NCI-H510A treated with DMSO at 0.1 percent for 48 hours (cell line): ENCODE results near the gene STT3B.
"Not testable (repeated sequence)": the region's sequence is repeated elsewhere in the genome, so short reads cannot be mapped to it uniquely, and the experiment has no call there.

Source experiments
- DNase-seq: peaks from one replicate; lab custom pipeline; 2025; lab: John Stamatoyannopoulos, UW

Gene STT3B

DNA sequence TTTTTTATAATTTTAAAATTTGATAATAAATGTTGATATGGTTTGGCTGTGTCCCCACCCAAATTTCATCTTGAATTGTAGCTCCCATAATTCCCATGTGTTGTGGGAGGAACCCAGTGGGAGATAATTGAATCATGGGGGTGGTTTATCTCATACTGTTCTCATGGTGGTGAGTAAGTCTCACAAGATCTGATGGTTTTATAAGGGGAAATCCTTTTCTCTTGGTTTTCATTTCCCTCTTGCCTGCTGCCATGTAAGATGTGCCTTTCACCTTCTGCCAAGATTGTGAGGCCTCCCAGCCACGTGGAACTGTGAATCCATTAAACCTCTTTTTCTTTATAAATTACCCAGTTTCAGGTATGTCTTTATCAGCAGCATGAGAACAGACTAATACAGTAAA lies 72.6 kb downstream of the STT3B start:
- not testable (repeated sequence) for DNase-seq

DNA sequence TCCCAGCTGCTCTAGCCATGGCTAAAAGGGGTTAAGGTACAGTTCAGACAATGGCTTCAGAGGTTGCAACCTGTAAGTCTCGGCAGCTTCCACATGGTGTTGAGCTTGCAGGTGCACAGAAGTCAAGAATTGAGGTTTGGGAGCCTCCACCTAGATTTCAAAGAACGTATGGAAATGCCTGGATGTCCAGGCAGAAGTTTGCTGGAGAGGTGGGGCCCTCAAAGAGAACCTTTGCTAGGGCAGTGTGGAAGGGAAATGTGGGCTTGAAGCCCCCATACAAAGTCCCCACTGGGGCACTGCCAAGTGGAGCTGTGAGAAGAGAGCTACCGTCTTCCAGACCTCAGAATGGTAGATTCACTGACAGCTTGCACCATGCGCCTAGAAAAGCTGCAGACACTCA lies 73.7 kb downstream of the STT3B start:
- DNase-seq = no peak

GRCh38 chr3:31610700-31611275 lies 78.1 kb downstream of the STT3B start:
- DNase-seq = peak; percentile 11

GRCh38 chr3:31613177-31613576 lies 80.5 kb downstream of the STT3B start:
- no peak for DNase-seq

- DNase-seq = no peak
Observed at GRCh38 chr3:31613654-31614053, 80.9 kb downstream of the STT3B start.

- peak; percentile 17 for DNase-seq
Observed at GRCh38 chr3:31614162-31614921, 81.6 kb downstream of the STT3B start.

DNA sequence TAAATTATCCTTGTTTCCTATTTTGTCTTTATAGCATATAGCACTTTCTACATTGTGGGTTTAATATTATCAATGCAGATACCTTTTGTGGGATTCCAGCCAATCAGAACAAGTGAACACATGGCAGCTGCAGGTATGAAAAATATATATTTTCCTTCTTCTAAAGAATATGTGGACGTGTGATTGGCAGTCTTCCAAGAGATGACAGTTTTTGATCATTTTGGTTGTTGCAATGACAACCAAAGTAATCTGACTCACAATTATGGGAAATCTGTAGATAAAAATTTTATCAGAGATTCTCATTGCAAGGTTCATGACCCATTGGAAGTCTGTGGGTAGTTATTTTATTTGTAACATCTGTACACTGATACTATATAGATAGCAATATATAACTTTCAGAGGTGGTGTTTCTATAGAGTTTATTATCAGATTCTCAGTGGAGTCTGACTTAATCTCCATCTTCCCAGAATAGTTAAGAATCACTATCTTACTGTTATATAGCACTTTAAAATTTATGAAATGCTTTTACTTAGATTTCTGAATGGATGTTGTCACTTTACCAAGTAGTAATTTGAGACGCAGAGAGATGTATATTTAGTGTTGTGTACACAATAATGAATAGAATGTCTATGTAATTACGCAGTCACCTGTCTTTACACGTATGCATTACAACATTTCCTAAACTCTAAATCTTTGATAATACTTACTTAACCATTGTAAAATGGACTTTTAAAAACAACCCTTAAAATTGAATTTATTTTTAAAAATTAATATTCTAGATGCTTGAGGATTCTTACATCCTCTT lies 82.5 kb downstream of the STT3B start:
- DNase-seq = peak; percentile 18

DNA sequence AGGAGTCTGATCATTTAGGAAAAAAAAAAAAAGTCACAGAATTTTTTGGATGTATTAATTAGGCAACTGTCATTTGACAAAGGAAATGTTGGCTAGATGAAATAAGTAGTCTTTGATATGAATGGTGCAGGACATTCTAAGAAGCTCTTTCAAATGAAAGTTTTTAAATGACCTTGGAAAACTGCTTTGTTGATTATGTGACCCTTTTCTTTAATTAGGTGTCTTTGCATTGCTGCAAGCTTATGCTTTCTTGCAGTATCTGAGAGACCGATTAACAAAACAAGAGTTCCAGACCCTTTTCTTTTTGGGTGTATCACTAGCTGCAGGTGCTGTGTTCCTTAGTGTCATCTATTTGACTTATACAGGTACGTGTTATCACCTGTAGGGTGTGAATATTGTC lies 84.0 kb downstream of the STT3B start:
- DNase-seq = no peak

- no peak for DNase-seq
Observed at GRCh38 chr3:31620656-31621055, 87.9 kb downstream of the STT3B start.

GRCh38 chr3:31621314-31621713 lies 88.6 kb downstream of the STT3B start:
- no peak for DNase-seq

DNA sequence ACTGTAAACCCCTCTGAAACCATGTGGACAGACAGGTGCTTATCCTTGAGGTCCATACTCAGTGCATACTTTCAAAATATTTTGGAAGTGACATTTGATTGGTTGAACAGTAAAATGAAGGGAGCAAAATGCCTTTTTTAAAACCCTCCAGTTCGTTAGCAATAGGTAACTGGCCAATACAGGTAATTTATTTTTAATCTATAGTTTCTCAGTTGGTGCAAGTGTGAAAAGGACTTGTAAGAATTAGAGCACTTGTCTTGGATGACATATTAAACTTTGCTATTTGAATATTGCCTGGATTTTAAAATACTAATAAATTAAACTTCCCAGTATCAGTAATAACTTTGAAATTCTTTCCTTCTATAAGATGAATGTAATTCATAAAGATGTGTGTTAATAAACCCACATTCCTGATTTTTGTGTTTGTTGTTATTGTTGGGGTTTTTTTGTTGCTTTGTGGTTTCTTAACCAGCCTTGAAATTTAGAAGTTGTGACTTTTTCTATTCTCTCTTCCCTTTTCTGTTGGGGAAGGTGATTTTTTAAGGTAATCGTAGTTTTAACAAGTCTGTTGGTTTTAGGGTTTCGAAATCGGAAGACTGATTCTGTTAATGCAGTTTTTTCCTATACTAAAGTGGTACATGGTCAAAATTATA lies 90.0 kb downstream of the STT3B start:
- no peak for DNase-seq

- DNase-seq = no peak
Observed at GRCh38 chr3:31624083-31624709, 91.5 kb downstream of the STT3B start.

GRCh38 chr3:31625358-31625757 lies 92.6 kb downstream of the STT3B start:
- DNase-seq = no peak

DNA sequence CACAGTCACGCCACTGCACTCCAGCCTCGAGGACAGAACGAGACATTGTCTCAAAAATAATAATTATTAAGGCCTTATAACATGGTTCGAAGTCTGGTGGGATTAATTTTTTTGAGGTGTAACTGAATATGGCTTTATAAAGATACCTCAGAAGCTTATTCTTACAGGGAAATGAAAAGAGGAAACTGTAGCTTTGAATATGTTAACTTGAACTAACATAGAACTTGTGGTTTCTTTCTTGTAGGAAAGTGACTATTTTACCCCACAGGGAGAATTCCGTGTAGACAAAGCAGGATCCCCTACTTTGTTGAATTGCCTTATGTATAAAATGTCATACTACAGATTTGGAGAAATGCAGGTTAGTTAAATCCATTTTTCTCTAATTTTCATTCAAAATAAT lies 96.3 kb downstream of the STT3B start:
- DNase-seq = no peak

DNA sequence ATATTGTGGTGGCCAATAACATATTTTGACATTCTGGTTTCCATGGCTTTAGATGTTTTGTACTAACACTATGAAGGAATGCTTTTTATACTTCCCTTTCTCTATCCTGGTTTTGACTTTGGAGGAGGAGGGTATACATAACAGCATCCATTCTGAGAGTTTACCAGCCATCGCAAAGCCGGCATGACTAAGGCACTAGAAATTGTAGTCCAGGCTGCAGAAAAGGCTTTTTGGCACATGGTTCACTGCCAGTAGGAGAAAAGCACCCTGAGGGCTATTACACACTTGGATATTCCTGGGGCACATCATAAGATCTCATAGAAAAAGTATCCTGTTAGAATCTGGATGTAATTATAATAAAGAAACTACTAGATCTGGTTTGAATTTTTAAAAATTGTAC lies 101.8 kb downstream of the STT3B start:
- no peak for DNase-seq

DNA sequence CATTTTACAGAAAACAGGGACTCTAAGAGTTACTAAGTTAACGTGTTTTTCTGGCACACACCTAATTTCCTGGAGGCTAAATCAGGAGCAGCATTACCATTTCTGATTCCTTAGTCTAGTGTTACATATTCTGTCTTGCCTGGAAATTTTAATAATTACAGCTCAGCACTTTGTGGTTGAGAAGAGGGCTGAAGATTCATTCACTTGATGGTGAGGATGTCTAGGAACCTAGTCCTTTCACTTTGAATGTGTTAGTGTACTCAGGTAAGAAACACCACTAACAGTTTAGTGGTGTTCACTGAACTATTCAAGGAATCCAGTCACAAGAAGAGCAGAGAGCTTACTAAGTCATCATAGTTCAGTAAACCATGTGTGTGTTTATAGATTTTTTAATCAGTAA lies 102.8 kb downstream of the STT3B start:
- no peak for DNase-seq

DNA sequence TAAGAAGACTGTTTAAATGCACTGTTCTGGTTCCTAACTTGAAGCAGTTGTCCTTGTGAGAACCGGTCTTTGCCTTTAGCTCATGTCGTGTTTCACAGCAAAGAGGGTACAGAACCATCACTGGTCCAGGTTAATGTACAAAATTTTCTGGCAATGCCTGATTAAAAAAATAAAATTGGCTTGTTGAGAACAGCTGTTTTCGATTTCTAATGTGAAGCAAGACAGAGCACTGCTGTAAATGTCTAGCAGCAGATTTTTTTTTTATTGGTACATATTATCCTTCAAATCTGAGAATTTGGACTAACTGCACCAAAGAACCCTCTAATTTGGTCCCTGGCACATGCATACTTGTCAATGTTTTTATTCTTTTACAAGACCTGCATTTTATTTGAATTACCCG lies 103.3 kb downstream of the STT3B start:
- no peak for DNase-seq

GRCh38 chr3:31636694-31637442 lies 104.1 kb downstream of the STT3B start:
- no peak for DNase-seq

- DNase-seq = no peak
Observed at GRCh38 chr3:31639828-31640227, 107.1 kb downstream of the STT3B start.

DNA sequence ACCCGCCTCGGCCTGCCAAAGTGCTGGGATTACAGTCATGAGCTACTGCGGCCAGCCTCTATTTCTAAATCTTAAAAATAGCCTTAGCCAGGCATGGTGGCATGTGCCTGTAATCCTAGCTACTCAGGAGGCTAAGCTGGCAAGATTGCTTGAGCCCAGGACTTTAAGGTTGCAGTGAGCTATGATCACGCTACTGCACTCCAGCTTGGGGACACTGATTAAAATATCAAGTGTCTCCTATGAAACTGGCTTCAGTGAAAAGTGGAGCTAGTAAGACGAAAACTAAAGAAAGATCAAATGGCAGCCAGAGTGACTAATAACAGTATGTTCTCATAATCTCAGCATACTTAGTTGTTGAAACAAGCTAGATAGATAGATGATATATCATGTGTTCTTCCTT lies 112.5 kb downstream of the STT3B start:
- no peak for DNase-seq

- DNase-seq = no peak
Observed at GRCh38 chr3:31648286-31648968, 115.7 kb downstream of the STT3B start.
